ENCODE results near the gene ENDOG.
"Not testable (repeated sequence)": the region's sequence is repeated elsewhere in the genome, so short reads cannot be mapped to it uniquely, and the experiment has no call there.

Gene ENDOG

DNA sequence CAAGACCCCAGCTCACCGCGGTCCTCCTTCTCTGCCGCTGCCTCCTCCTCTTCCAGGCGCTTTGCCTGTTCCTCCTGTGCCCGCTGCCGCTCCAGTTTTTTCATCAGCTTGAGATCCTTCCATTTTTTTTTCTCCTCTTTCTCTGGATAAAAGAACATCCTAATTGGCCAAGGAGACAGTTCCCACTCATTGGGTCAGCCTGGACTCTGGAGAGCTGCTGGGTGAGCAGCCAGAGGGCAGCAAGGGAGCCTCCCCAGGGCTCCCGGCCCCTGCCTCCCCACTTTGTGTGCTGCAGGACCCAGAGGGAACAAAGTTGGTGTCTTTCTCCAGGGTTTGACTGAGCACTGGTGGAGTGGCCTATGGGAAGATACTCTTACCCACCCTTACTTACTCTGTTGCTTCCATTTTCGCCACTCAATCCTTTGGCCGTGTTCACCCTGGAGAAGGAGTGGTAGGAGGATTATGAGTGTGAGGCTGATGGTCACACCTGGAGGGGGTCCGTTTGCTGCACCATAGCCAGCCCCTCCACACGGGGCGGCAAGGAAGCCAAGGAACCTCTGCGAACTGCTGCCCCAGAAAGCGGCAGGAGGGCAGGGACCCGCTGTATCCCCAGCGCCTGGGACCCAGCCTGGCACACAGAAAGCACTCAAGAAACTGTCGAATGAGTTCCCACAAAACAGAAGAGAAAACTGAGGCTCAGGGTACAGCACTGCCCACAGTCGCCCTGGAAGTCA, 10.6 kb downstream of the ENDOG start:
- DNase-seq (ENCODE audit: low read depth, low spot score) = no peak

DNA sequence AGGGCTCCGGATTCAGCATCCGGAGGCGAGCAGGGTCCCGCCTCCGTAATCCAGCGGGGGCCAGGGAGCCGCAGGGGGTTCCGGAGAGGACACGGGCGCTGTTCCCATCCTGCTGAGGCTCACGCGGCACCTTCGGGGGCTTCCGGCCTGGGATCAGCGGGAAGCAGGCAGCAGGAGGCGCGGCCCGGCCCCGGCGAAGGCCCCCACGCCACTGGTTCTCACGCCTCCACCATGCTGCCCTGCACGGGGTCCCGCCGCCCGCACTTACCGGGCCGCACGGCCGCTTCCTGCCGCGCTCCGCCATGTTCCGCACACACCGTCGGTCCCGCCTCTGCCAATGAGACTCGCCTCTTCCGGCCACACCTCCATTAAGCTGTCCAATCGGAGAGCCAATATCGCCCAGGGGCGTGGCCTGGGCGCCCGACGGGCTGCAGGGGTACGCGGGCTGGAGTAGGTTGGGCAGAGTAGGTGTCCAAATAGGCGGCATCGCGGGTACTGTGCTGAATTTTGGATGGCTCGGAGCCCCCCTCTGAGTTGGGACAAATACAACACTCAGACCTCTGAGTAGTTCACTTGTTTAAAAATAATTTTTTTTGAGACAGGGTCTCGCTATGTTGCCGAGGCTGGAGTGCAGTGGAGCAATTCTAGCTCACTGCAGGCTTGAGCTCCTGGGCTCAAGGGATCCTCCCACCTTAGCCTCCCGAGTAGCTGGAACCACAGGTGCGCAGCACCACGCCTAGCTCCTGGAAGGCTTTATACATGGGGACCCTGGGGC, 11.4 kb downstream of the ENDOG start, which contains the start of gene SPOUT1:
Gene SPOUT1 (minus strand): TSS at position 318 of the 775 bp plus-strand sequence. CDS start 14 bp downstream, at position 304.
- peak; percentile 86 for DNase-seq (ENCODE audit: low read depth, low spot score)

DNA sequence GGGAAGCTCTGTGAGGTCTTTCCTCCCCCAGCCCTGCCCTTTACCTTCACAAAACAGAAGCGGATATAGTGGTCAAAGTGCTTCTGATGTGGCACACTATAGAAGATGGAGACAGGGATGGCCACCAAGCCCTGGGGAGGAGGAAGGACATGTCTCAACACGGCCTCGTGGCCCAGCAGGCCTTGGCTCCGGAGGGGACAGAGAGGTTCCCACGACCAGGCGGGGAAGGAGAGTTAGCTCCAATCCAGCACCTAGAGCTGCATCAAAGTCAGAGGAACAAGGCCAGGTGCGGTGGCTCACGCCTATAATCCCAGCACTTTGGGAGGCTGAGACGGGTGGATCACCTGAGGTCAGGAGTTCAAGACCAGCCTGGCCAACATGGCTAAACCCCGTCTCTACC, 15.4 kb downstream of the ENDOG start:
- DNase-seq (ENCODE audit: low read depth, low spot score) = no peak

DNA sequence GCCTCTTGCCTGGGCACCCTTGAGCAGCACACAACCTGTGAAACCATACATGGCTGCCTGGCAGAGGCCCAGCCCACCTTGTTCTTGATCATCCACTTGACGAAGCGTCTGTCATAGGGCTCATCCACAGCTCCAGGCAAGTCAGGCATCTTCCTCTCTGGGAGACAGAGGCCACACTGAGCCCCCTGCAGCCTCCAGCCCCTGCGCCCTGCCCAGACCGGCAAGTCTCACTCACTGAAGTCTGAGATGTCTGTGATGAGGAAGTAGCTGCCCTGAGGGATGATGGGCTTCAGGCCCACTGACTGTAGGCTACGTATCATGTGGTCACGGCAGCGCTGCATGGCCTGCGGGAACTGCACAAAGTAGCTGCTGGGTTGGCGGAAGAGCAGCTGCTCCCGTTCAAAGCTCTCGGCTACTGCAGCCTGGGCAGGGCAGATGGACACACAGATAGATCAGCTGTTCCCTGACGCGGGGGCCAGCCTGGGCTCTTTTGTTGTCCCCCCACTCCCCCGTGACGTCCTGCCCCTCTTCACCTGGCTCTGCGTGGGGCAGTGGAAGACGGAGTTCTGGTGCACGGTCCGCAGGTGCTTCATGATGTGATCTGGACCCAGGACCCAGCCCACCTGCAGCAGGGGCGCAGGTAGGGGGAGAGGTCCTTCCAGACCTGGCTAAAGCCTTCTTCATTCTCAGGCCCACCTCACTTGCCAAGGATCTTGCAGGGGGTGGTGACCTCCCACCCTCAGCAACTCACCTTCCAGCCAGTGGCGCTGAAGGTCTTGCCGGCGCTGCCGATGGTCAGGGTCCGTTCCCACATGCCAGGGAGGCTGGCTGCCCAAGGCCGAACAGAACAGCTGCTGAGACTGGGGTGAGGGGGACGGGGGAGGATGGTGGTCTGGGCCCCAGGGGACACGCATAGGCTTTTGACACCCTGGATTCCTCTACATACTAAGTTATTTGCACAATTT, 17.2 kb downstream of the ENDOG start:
- DNase-seq (ENCODE audit: low read depth, low spot score) = no peak

DNA sequence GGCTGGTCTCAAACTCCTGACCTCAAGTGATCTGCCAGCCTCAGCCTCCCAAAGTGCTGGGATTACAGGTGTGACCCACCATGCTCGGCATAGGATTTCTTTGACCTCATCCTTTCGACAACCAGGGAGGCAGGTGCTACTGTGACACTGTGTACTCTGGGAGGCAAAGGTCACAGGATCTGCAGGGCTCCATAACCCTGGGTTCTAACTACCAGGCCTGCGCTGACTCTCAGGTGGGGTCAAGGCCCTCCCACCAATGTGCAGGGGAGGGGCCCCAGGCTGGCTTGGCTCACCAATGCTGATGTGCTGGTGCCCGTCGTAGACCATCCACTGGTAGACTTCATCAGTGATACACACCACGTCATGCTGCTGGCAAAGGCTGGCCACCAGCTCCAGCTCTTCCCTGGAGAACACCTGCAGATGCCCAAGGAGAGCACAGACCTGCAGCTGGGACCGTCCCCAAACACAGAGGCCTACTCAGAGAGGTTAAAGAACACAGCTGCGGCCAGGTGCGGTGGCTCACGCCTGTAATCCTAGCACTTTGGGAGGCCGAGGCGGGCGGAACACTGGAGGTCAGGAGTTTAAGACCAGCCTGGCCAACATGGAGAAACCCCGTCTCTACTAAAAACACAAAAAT, 18.3 kb downstream of the ENDOG start:
- no peak for DNase-seq (ENCODE audit: low read depth, low spot score)

DNA sequence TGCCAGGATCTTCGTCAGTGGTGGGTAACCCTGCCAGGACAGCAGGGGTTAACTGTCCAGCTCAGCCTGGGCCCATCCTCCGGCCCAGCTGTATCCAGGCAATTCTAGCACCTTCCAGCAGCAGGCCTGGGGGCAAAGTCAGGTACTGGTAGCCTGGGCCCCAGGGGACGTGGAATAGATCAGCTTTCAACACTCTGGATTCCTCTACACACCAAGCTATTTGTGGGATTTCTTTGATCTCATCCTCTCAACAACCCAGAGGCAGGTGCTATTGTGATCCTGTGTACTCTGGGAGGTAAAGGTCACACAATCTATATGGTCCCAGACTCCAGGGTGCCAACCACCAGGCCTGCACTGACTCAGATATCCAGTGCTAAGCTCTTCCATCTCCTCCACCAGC, 20.0 kb downstream of the ENDOG start:
- no peak for DNase-seq (ENCODE audit: low read depth, low spot score)

DNA sequence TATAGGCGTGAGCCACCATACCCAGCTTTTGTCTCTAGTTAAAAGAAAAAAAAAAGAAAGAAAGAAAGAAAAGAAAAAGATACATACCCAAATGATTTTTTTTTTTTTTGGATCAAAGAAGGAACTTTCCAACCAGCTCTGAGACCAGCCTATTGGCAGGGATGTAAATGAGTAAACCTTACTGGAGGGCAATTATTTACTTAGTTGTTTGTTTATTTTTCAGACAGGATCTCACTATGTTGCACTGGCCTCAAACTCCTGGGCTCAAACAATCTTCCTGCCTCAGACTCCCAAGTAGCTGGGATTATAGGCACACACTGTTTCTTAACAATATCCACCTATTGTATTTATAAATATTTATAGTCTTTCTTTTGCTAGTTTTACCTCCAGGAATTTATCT, 22.2 kb downstream of the ENDOG start:
- no peak for DNase-seq (ENCODE audit: low read depth, low spot score)

DNA sequence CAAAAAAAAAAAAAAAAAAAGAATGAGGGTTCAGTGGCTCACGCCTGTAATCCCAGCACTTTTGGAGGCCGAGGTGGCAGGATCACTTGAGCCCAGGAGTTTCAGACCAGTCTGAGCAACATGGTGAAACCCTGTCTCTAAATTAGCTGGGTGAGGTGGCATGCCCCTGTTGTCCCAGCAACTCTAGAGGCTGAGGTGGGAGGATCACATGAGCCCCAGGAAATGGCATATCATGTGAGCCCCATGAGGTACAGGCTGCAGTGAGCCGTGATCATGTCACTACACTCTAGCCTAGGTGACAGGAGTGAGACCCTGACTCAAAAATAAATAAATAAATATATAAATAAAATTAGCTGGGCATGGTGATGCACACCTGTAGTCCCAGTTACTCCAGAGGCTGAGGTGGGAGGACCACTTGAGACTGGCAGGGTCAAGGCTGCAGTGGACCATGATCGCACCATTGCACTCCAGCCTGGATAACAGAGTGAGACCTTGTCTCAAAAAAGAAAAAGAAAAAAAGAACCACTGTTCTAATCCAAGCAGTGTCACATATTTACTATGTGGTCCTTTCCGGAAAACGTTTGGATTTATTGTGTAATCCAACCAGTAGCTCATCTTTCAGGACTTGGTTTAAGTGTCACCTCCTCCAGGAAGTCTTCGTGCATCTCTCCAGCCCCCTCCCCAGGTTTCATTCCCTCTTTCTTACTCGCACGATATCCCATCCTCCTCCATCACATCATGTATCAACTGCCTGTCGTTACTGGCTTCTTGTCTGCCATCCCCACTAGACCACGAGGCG, 23.6 kb downstream of the ENDOG start:
- DNase-seq (ENCODE audit: low read depth, low spot score) = no peak

DNA sequence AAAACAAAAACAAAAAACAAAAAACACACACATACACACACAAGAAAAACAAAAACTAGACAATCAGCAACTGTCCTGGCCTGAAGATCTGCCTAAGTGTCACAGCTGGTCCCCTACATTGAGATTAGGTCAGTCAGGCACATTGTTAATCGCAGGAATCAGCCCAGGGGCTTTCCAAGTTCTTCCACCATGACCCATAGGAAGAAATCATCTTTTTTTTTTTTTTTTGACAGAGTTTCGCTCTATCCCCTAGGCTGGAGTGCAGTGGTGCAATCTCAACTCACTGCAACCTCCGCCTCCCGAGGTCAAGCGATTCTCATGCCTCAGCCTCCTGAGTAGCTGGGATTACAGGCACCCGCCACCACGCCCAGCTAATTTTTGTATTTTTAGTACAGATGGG, 24.9 kb downstream of the ENDOG start:
- not testable (repeated sequence) for DNase-seq (ENCODE audit: low read depth, low spot score)

DNA sequence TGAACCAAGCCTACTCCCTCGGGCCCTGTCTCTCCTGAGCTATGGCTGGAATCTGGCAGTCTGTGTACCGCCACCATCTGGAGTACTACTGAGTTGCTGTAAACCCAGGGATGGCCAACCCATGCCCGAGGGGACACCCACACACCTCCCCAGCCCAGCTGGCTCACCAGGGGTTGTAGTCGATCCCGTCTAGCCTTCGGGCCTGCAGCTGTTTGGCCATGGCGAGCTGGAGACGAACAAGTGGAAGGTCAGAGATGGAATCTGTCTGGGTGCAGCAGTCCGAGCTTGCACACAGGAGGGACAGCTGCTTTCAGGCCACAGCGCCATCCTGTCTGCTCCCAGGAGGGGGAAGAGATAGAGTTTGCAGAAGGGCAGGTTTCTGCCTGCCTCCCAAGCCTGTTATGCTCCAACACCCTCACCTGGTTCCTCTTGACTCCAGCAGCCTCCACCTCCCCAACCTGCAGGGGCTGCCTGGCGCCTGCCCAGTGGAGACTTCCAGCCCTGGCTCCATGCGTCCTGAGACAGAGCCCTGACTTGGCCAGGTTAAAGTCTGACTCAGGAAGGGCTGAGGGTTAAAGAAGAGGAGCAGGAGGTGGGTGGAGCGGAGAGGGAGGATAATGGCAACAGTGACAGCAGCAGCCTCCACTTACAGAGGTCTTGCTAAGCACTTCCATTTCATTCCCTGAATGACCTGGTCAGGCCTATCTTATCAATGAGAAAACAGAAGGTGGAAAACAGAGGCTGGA, 27.1 kb downstream of the ENDOG start:
- no peak for DNase-seq (ENCODE audit: low read depth, low spot score)

DNA sequence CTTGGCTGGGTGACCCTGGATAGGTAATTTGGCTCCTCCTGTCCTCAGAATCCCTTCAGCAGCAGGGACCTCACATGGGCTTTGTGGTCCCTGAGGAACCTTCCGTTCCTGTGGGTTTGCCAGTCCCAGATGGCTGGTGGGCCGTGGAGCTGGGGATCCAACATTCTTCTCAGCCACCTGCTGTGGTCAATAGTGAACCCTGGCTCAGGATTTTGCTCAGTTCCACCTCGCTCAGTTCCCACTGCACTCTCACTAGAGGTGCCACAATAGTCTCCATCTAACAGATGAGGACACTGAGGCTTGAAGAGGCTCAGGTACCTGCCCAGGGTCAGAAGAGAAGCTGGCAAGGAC, 28.4 kb downstream of the ENDOG start:
- DNase-seq (ENCODE audit: low read depth, low spot score) = no peak

DNA sequence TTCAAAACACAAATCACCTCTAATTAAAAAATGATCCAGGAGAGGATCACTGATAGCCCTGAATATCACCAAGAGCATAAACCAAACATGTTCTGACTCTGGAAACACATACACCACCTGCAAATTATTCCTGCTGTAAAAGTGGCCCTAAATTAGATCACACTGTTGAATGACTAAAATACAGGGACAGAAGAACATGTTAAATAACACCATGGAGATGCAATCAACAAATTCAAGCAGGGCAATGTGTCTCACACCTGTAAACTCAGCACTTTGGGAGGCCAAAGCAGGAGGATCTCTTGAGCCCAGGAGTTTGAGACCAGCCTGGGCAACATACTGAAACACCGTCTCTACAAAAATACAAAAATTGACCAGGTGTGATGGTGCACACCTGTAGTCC, 29.5 kb downstream of the ENDOG start:
- DNase-seq (ENCODE audit: low read depth, low spot score) = no peak

DNA sequence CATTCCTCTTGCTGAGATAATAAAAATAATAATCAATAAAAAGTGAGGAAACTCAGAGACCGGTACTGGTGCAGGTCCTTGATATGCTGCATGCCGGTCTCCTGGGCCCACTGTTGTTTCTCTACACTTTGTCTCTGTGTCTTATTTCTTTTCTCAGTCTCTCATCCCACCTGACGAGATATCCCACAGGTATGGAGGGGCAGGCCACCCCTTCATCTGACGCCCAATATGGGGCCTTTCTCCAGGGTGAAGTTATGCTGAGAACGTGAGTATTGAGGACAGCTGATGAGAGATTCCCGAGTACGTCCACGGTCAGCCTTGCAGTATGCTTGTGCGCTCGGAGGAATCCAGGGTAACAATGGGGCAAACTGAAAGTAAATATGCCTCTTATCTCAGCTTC, 32.7 kb downstream of the ENDOG start:
- not testable (repeated sequence) for DNase-seq (ENCODE audit: low read depth, low spot score)

DNA sequence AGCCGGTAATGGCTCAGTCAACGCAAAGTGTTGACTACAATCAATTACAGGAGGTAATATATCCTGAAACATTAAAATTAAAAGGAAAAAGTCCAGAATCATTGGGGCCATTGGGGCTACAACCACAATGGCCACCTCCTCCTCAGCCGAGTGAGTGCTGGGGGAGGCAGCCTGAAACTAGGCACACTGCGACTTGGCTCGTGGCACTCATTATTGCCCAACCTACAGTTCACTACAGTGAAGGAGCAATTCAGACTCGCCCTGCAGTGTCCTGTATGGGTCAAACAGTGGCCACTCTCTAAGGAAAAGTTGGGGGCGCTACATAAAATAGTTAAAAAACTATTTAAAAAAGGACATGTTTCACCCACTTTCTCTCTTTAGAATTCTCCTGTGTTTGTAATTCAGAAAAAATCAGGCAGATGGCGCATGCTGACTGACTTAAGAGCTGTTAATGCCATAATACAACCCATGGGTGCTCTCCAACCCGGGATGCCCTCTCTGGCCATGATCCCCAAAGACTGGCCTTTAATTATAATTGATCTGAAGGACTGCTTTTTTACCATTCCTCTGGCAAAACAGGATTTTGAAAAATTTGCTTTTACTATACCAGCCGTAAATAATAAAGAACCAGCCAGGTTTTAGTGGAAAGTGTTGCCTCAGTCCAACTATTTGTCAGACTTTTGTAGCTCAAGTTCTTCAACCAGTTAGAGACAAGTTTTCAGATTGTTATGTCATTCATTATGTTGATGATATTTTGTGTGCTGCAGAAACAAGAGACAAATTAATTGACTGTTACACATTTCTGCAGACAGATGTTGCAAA, 33.7 kb downstream of the ENDOG start:
- not testable (repeated sequence) for DNase-seq (ENCODE audit: low read depth, low spot score)

DNA sequence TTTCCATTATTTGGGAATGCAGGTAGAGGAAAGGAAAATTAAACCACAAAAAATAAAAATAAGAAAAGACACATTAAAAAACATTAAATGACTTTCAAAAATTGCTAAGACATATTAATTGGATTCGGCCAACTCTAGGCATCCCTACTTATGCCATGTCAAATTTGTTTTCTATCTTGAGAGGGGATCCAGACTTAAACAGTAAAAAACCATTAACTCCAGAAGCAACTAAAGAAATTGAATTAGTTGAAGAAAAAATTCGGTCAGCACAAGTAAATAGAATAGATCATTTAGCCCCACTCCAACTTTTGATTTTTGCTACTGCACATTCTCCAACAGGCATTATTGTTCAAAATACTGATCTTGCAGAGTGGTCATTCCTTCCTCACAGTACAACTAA, 34.3 kb downstream of the ENDOG start:
- DNase-seq (ENCODE audit: low read depth, low spot score) = not testable (repeated sequence)

DNA sequence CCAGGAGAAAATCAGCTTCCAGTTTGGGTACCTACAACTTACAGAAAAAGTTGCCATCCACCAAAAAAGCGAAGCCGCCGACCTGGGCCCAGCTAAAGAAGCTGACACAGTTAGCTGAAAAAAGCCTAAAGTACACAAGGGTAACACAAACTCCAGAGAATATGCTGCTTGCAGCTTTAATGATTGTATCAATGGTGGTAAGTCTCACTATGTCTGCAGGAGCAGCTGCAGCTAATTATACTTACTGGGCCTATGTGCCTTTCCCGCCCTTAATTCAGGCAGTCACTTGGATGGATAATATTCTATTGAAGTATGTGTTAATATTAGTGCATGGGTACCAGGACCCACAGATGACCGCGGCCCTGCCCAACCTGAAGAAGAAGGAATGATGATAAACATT, 36.2 kb downstream of the ENDOG start:
- DNase-seq (ENCODE audit: low read depth, low spot score) = not testable (repeated sequence)

DNA sequence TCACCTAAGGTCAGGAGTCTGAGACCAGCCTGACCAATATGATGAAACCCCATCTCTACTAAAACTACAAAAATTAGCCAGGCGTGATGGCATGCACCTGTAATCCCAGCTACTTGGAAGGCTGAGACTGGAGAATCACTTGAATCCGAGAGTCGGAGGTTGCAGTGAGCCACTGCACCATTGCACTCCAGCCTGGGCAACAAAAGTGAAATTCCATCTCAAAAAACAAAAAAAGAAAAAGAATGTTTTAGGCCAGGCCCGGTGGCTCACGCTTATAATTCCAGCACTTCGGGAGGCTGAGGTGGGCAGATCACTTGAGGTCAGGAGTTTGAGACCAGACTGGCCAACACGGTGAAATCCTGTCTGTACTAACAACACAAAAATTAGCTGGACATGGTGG, 40.2 kb downstream of the ENDOG start:
- not testable (repeated sequence) for DNase-seq (ENCODE audit: low read depth, low spot score)

DNA sequence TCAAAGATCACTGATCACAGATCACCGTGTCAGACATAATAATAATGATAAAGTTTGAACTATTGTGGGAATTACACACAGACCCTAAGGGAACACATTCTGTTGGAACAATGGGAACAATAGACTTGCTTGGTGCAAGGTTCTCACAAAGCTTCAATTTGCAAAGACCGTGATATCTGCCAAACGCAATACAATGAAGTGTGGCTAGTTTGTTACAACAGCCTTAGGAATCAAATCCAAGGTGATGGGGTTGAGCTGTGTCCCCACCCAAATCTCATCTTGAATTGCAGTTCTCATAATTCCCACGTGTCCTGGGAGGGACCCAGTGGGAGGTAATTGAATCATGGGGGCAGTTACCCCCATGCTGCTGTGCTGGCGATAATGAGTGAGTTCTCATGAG, 42.6 kb downstream of the ENDOG start:
- DNase-seq (ENCODE audit: low read depth, low spot score) = no peak

DNA sequence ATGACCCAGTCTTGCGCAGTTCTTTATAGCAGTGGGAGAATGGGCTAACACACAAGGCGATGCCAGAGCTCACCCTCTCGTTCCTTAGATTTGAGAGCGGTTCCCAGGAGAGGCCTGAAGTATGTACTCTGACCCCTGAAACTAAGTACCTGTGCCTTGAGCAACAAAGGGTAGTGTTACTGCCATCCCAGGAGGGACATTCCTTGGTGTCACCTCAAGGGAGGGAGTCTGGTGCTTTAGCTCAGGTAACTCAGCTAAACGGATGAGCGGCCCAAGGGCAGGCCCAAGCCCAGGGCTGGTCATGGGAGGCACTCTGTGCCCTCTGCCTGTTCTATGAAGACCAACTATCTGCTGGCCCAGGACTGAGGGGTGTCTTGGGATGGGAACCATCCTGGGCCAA, 43.2 kb downstream of the ENDOG start:
- DNase-seq (ENCODE audit: low read depth, low spot score) = no peak
